H1 (cell line): ENCODE measurements around the gene VIPR2.

Source experiments
- CBX5 ChIP-seq: fragments of 300-800, 300-1000 bp; sonication (generic); IDR thresholded peaks from 2 replicates; pipeline ENCODE4 v1.7.1; 2016; ENCODE audit warnings: antibody characterized with exemption, low read length, low read depth
- CTBP2 ChIP-seq: IDR thresholded peaks from 2 replicates; pipeline ENCODE4 v1.7.0; 2011; ENCODE audit warnings: borderline replicate concordance, mild to moderate bottlenecking, moderate library complexity, mixed read lengths, low read length; ENCODE audit not compliant: insufficient read depth, insufficient read length
- CTCF ChIP-seq, 3 experiments: IDR thresholded peaks; 1 replicate in 2 of 3; 2 replicates in 1 of 3; pipeline versions ENCODE4 v1.5.1 to v1.6.1; 2011; ENCODE audit warnings: low read length in 3 of 3, mild to moderate bottlenecking in 3 of 3, inconsistent platforms in 2 of 3, low read depth in 1 of 3, moderate library complexity in 1 of 3; ENCODE audit not compliant: insufficient read depth in 1 of 3; ENCODE audit errors: control extremely low read depth in 1 of 3
- EP300 ChIP-seq, 2 experiments: IDR thresholded peaks; 1 replicate in 1 of 2; 2 replicates in 1 of 2; pipeline ENCODE4 v1.6.1; 2011 to 2012; ENCODE audit warnings: low read depth in 2 of 2, low read length in 2 of 2, mild to moderate bottlenecking in 2 of 2, borderline replicate concordance in 1 of 2, inconsistent platforms in 1 of 2, moderate library complexity in 1 of 2
- JUN ChIP-seq: IDR thresholded peaks from 2 replicates; pipeline ENCODE4 v1.6.1; 2011; ENCODE audit warnings: low read depth, mild to moderate bottlenecking, improper control_type of control experiment, low read length
- POLR2A ChIP-seq, 2 experiments: IDR thresholded peaks; 1 replicate in 1 of 2; 2 replicates in 1 of 2; pipeline ENCODE4 v1.6.1; 2011; ENCODE audit warnings: low read depth in 2 of 2, low read length in 2 of 2, mild to moderate bottlenecking in 2 of 2; ENCODE audit errors: control extremely low read depth in 1 of 2
- POLR2AphosphoS5 ChIP-seq: IDR thresholded peaks from 2 replicates; pipeline ENCODE4 v1.6.1; 2011; ENCODE audit warnings: low read depth, low read length

GRCh38 chr7:159153511-159153910 lies 8.8 kb upstream of the VIPR2 start:
- TF ChIP-seq POLR2A (IDR thresholded peaks at IDR 0.05; ENCODE audit: control extremely low read depth in 1 of 2, low read depth in 2 of 2, low read length in 2 of 2) (no peak), POLR2AphosphoS5 (no peak), CTBP2 (no peak), EP300 (IDR thresholded peaks at IDR 0.05; ENCODE audit: borderline replicate concordance in 1 of 2, low read depth in 2 of 2, low read length in 2 of 2) (no peak), JUN (no peak), CBX5 (no peak), CTCF (IDR thresholded peaks at IDR 0.05; ENCODE audit: control extremely low read depth in 1 of 3, insufficient read depth in 1 of 3, low read depth in 1 of 3, low read length in 3 of 3) (no peak)
